Measurements from ENCODE around the gene PPP1CB.
A peak's percentile ranks its signal among the peaks of the same experiment; 100 is the strongest.

DNA sequence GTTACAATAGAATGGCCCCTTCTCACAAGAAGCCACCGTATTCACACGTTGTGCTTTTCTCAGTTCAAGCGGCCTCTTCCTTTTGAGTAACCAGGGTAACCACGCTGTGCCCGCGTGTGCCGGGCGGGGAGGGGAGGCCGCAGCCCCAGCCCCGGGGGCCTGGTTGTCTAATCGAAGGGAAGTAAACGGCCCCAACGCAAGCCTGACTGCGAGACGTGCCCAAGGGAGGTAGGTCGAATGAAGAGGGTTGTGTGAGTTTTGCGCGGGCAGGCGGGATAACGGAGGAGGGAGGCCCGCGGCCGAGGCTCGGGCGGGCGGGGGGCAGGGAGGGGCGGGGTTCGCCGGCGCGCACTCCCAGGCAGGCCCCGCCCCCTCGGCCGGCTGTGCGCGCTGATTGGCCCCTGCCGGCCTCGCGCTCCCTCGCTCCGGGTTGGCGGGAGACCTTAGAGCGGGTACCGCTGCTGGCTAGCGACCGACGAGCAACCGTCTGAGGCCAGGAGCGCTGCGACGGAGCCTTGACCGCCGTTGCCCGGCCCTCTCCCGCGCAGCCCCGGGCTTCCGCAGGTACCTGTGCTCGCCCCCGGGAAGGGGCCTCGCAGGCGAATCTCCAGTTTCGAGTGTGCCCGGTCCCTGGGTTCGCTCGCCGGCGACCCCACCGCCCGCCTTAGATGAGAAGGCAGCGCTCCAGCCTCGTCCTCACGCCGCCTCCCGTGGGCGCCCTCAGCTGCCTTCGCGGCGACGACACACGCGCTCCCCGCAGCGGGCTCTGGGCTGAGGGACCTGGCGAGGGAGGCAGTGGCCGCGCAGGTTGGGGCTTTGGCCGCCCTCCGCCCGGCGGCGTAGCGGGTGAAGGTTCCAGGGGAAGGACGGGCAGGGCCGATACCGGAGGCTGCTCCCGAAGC is 59.0 kb downstream of the PPP1CB start, which contains the start of gene SPDYA:
- TF ChIP-seq, protein P1, sequence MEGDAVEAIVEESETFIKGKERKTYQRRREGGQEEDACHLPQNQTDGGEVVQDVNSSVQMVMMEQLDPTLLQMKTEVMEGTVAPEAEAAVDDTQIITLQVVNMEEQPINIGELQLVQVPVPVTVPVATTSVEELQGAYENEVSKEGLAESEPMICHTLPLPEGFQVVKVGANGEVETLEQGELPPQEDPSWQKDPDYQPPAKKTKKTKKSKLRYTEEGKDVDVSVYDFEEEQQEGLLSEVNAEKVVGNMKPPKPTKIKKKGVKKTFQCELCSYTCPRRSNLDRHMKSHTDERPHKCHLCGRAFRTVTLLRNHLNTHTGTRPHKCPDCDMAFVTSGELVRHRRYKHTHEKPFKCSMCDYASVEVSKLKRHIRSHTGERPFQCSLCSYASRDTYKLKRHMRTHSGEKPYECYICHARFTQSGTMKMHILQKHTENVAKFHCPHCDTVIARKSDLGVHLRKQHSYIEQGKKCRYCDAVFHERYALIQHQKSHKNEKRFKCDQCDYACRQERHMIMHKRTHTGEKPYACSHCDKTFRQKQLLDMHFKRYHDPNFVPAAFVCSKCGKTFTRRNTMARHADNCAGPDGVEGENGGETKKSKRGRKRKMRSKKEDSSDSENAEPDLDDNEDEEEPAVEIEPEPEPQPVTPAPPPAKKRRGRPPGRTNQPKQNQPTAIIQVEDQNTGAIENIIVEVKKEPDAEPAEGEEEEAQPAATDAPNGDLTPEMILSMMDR (IDR thresholded peaks at IDR 0.05) = no peak
- TF ChIP-seq, protein P2, sequence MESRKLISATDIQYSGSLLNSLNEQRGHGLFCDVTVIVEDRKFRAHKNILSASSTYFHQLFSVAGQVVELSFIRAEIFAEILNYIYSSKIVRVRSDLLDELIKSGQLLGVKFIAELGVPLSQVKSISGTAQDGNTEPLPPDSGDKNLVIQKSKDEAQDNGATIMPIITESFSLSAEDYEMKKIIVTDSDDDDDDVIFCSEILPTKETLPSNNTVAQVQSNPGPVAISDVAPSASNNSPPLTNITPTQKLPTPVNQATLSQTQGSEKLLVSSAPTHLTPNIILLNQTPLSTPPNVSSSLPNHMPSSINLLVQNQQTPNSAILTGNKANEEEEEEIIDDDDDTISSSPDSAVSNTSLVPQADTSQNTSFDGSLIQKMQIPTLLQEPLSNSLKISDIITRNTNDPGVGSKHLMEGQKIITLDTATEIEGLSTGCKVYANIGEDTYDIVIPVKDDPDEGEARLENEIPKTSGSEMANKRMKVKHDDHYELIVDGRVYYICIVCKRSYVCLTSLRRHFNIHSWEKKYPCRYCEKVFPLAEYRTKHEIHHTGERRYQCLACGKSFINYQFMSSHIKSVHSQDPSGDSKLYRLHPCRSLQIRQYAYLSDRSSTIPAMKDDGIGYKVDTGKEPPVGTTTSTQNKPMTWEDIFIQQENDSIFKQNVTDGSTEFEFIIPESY (IDR thresholded peaks at IDR 0.05; ENCODE audit: borderline replicate concordance, low read depth) = no peak
- TF ChIP-seq SIN3A (IDR thresholded peaks at IDR 0.05; ENCODE audit: borderline replicate concordance, low read depth, low read length) = no peak
- TF ChIP-seq, protein P3, sequence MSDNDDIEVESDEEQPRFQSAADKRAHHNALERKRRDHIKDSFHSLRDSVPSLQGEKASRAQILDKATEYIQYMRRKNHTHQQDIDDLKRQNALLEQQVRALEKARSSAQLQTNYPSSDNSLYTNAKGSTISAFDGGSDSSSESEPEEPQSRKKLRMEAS (IDR thresholded peaks at IDR 0.05; ENCODE audit: low read depth) = peak; percentile 62; the same call in 1 of the 2 replicates
- peak; percentile 14; the same call in 1 of the 2 replicates for TF ChIP-seq POLR2AphosphoS5 (IDR thresholded peaks at IDR 0.05; ENCODE audit: low read depth, low read length)
- TF ChIP-seq, protein P4, sequence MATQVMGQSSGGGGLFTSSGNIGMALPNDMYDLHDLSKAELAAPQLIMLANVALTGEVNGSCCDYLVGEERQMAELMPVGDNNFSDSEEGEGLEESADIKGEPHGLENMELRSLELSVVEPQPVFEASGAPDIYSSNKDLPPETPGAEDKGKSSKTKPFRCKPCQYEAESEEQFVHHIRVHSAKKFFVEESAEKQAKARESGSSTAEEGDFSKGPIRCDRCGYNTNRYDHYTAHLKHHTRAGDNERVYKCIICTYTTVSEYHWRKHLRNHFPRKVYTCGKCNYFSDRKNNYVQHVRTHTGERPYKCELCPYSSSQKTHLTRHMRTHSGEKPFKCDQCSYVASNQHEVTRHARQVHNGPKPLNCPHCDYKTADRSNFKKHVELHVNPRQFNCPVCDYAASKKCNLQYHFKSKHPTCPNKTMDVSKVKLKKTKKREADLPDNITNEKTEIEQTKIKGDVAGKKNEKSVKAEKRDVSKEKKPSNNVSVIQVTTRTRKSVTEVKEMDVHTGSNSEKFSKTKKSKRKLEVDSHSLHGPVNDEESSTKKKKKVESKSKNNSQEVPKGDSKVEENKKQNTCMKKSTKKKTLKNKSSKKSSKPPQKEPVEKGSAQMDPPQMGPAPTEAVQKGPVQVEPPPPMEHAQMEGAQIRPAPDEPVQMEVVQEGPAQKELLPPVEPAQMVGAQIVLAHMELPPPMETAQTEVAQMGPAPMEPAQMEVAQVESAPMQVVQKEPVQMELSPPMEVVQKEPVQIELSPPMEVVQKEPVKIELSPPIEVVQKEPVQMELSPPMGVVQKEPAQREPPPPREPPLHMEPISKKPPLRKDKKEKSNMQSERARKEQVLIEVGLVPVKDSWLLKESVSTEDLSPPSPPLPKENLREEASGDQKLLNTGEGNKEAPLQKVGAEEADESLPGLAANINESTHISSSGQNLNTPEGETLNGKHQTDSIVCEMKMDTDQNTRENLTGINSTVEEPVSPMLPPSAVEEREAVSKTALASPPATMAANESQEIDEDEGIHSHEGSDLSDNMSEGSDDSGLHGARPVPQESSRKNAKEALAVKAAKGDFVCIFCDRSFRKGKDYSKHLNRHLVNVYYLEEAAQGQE (IDR thresholded peaks at IDR 0.05; ENCODE audit: low read depth, low read length) = no peak
- no peak for TF ChIP-seq YY1 (IDR thresholded peaks at IDR 0.05; ENCODE audit: low read depth)
- no peak for TF ChIP-seq TCF12 (IDR thresholded peaks at IDR 0.05)
- no peak for TF ChIP-seq TAF1 (IDR thresholded peaks at IDR 0.05; ENCODE audit: borderline replicate concordance, low read depth, low read length)
- peak; percentile 81; the same call in 1 of the 2 replicates for TF ChIP-seq MXI1 (IDR thresholded peaks at IDR 0.05; ENCODE audit: low read depth, low read length)
- no peak for TF ChIP-seq ELF1 (IDR thresholded peaks at IDR 0.05)
- no peak for TF ChIP-seq TEAD4 (IDR thresholded peaks at IDR 0.05; ENCODE audit: borderline replicate concordance, insufficient read depth)

Measured in SK-N-SH (cell line).